Right renal cortex interstitium (tissue), 3 donors: ENCODE results near the gene PIP5K1C. TPM values are rescaled to one million over a fixed set of nuclear protein-coding genes. Genes with fewer than 3 reads are reported as not detected.

Source experiments
- DNase-seq, 3 donors: peaks; one replicate each; pipeline ENCODE4 v3.0.0-alpha.2; 2013; ENCODE audit warnings: low read depth in 3 of 3, low spot score in 2 of 3
- polyA plus RNA-seq, 3 donors: library from polyadenylated mRNA; unstranded; fragments of 120-200 nt; gene quantifications; one replicate each; pipeline ENCODE4 v1.2.1, GENCODE V29; 2013; ENCODE audit not compliant: insufficient read length in 3 of 3

PIP5K1C gene, protein sequence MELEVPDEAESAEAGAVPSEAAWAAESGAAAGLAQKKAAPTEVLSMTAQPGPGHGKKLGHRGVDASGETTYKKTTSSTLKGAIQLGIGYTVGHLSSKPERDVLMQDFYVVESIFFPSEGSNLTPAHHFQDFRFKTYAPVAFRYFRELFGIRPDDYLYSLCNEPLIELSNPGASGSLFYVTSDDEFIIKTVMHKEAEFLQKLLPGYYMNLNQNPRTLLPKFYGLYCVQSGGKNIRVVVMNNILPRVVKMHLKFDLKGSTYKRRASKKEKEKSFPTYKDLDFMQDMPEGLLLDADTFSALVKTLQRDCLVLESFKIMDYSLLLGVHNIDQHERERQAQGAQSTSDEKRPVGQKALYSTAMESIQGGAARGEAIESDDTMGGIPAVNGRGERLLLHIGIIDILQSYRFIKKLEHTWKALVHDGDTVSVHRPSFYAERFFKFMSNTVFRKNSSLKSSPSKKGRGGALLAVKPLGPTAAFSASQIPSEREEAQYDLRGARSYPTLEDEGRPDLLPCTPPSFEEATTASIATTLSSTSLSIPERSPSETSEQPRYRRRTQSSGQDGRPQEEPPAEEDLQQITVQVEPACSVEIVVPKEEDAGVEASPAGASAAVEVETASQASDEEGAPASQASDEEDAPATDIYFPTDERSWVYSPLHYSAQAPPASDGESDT
- polyA plus RNA-seq, result 10 to 100 TPM; 16.9 to 19.5 (median 19.3) TPM

DNA sequence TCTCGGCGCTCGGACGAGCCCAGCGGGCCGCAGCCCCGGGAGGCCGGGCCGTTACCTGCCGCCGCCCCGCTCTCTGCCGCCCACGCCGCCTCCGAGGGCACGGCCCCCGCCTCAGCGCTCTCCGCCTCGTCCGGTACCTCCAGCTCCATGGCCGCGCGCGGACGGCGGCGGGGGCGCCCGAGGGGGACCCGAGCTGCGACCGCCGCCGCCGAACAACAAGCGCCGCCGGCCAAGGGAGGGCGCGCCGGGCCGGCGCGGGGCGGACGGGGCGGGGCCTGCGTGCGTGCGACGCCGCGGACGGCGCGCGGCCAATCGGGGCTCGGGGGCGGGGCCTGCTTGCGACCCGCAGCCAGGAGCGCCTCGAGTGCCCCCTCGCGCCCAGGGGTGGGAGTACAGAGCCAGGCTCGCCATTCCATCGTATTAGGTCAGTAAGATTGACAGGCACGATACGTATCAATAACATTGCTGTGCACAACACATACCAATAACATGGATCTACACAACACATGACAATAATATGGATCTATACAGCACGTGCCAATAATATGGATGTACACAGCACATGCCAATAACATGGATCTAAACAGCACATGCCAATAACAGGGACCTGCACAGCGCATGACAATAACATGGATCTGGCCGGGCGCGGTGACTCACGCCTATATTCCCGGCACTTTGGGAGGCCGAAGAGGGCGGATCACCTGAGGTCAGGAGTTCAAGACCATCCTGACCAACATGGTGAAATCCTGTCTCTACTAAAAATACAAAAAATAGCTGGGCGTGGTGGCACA is at the start of gene PIP5K1C:
PIP5K1C (minus strand) TSS at position 227 of the 791 bp plus-strand sequence; CDS start at position 149, 78 bp downstream.
- peak in 1 of 3 donors; percentile 78 for DNase-seq

DNA sequence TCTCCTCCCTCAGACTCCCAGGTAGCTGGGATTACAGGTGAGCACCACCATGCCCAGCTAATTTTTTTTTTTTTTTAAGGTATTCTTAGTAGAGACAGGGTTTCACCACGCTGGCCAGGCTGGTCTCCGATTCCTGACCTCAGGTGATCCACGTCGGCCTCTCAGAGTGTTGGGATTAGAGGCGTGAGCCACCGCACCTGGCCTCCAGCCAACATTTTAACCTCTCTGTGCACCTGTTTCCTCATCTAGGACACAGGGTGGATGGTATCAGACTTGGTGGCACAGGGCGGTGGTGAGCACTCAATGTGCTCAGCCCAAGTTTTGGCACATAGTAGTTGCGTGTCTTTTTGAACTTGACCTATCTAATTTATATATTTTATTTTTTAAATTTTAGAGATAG is 48.7 kb upstream of the PIP5K1C start:
- DNase-seq, result no peak

DNA sequence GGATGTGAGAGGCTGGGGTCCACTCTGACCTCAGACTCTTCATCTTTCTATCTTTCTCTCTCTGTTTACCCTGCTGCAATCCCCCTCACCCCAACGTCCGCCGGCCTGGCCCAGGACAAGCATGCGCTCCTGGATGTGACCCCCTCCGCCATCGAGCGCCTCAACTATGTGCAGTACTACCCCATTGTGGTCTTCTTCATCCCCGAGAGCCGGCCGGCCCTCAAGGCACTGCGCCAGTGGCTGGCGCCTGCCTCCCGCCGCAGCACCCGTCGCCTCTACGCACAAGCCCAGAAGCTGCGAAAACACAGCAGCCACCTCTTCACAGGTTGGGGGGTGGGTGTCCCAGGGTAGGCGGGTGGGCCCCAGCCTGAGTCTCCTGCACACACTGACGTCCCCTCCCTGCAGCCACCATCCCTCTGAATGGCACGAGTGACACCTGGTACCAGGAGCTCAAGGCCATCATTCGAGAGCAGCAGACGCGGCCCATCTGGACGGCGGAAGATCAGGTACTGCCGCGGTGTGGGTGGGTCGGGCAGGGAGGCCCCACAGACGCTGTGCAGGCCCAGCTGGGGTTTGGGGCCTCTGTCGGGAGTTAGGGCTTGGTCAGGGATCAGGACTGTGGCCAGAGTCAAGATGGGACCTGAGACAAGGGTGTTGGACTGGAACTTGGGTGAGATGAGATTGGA is 46.2 kb upstream of the PIP5K1C start:
- DNase-seq, result no peak

DNA sequence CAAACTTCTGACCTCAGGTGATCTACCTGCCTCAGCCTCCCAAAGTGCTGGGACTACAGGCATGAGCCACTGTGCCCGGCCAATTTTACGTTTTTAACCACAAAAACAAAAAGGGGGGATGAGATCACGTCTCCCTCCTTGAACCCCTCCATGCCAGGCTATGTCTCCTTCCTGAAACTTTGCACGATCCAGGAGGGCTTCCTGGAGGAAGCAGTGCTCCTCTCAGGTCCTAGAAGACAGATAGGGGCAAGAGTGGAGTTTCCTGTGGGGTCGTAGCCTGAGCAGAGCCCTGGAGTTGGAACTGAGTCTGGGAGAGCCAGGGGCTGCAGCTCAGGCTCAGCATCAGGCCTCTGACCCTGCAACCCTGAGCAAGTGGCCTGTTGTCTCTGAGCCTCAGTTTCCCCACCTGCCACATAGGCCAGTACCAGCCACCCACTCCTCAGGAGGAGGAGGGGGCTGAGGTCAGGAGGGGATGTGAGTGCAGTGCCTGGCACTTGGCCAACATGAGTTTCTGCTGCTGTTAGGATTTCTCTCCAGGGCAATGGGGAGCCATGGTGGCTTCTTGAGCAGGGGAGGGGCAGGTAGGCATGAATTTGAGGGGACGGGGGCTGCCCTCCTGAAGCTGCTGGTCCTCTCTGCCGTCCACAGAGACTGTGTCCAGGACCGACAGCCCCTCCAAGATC is 45.2 kb upstream of the PIP5K1C start:
- no peak for DNase-seq

DNA sequence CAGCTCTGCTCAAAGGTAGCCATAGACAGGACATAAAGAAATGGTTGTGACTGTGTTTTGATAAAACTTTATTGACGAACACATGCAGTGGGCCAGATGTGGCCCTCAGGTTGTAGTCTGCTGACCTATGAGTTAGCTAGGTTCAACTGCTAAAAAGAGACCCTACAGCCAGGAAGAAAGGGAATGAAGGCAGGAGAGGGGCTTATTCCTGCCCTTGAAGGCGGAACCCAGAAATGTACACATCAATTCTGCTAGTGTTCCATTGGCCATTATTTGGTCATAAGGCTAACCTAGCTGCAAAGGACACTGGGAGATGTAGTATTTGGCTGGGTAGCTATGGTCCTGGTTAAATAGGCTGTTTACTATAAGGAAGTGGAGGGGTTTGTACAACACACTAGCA is 43.2 kb upstream of the PIP5K1C start:
- DNase-seq, result no peak

DNA sequence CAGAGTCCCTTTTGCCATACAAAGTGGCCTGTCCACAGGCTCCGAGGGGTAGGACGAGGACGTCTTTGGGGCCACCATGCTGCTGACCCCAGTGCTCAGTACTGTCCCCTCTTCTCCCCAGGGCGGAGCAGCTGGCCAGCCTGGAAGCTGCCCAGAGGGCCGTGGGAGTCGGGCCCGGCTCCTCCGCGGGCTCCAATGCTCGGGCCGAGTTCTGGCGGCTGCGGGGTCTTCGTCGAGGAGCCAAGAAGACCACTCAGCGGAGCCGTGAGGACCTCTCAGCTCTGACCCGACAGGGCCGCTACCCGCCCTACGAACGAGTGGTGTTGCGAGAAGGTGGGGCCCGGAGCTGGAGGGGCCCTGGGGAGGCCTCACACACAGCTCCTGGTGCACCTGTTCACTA is 40.2 kb upstream of the PIP5K1C start:
- no peak for DNase-seq

DNA sequence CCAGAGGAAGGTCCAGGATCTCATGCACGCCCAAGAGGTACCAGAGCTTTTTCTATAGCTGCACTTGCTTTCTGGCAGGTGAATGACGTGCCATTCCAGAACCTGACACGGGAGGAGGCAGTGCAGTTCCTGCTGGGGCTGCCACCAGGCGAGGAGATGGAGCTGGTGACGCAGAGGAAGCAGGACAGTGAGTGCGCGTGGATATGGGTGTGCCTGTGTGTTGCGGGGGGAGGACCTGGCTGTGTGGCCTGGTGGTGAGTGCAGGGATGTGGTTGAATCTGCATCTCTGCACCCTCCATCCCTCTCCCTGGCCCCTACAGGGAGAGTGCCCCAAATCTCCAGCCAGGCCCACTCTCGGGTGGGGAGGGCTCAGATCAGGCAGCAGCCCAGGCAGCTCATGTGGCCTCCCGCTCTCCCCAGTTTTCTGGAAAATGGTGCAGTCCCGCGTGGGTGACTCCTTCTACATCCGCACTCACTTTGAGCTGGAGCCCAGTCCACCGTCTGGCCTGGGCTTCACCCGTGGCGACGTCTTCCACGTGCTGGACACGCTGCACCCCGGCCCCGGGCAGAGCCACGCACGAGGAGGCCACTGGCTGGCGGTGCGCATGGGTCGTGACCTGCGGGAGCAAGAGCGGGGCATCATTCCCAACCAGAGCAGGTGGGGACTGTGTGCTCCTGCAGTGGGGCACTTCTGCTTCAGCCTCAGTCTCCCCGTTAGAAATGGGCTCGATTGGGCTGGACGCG is 38.4 kb upstream of the PIP5K1C start:
- no peak for DNase-seq

DNA sequence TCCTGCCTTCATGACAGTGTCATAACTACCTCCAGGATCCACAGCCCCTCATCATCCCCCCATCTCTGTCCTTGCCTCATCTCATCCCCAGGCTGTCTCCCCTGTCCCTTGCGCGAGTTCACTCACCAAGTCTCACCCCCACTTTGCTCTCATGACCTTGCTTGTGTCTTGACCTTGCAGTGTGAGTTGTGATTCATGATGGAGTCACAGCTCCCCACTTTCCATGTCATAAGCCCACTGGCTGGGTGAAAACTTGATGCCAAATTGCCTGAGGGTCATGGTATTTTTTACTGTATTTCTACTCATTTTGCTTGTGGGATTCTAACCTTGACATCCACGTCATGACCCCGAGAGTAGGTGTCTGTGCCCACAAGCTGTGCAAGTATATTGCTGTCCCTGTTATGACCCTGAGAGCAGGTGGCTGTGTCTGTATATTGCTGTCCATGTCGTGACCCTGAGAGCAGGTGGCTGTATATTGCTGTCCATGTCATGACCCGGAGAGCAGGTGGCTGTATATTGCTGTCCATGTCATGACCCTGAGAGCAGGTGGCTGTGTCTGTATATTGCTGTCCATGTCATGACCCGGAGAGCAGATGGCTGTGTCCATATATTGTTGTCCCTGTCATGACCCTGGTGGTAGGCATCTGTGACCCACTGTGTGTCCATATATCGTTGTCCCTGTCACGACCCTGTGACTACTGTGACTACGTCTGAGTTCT is 37.4 kb upstream of the PIP5K1C start:
- no peak for DNase-seq

DNA sequence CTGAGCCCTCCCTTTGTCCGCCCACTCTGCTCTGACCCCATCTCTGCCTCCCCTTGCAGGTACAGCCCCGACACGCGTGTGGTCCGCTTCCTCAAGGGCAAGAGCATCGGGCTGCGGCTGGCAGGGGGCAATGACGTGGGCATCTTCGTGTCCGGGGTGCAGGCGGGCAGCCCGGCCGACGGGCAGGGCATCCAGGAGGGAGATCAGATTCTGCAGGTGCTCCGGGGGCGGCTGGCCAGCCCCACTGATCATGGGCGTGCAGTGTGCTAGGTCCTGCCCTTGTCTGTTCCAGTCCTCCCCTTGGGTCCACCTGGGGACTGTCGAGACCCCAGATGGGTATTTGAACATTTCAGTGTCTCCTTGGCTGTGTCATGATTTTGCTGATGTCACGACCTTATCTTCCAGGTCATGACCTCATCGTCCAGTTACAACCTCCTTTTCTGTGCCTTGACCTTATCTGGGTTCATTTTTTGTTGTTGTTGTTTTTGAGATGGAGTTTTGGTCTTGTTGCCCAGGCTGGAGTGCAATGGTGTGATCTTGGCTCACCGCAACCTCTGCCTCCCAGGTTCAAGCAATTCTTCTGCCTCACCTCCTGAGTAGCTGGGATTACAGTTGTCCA is 35.9 kb upstream of the PIP5K1C start:
- no peak for DNase-seq

DNA sequence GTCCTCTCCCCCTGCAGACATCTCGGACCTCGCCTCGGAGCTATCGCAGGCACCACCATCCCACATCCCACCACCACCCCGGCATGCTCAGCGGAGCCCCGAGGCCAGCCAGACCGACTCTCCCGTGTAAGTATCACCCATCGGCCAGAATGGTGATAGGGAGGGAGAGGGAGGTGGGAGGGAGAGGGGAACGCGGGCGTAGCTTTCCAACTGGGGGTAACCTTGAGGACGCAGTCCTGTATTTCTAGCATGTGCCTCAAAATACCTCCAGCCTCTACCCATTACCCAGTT is 34.0 kb upstream of the PIP5K1C start:
- no peak for DNase-seq

DNA sequence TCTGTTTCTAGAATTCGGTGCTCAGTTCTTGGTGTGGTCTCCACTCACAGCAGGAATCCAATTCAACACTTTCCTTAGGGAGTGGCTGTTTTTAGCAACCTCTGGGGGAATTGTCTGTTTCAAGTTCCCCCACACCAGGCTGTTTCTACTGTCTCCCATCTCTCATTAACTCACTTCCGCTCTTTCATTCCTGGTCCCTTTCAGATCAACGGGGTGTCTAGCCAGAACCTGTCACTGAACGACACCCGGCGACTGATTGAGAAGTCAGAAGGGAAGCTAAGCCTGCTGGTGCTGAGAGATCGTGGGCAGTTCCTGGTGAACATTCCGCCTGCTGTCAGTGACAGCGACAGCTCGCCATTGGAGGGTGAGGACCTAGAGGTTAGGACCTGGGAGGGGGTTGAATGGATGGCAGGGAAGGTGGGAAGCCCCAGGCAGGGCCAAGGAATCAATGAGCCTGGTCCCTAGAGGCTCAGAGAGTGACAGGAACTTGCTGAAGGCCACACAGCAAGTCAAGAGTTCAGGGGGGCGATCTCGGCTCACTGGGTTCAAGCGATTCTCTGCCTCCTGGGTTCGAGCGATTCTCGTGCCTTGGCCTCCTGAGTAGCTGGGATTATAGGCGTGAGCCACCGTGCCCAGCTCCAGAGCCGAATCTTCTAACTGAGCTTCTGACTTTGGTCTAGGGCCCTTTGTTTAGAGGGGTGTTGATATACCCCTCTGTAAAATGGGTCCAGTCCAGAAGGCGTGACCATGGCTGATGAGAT is 33.5 kb upstream of the PIP5K1C start:
- no peak for DNase-seq

DNA sequence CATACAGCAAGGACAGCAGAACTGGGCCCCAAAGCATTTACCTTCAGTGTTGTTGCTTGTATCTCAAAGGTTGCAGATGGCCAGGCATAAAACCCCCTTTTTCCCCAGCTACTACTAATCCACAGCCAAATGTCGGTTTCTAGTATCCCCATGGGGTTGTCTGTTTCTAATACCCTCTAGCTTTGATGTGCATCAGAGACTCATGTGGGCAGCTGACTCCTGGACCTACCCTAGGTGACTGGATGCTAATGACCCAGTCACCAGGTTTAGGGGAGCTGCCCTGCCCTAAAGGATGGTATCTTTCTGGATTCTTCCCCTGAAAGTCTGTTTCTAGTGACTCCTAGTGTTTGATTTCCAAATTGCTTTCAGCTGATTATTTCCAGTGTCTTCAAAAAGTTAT is 31.8 kb upstream of the PIP5K1C start:
- no peak for DNase-seq

DNA sequence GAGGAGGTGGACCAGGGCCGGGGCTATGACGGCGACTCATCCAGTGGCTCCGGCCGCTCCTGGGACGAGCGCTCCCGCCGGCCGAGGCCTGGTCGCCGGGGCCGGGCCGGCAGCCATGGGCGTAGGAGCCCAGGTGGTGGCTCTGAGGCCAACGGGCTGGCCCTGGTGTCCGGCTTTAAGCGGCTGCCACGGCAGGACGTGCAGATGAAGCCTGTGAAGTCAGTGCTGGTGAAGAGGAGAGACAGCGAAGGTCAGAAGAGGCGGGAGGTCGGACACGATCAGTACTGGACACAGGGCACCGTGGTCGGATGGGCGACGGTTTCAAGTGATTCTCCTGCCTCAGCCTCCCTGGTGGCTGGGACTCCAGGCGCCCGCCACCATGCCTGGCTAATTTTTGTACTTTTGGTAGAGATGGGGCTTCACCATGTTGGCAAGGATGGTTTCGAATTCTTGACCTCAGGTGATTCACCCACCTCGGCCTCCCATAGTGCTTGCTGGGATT is 30.2 kb upstream of the PIP5K1C start:
- DNase-seq, result no peak

DNA sequence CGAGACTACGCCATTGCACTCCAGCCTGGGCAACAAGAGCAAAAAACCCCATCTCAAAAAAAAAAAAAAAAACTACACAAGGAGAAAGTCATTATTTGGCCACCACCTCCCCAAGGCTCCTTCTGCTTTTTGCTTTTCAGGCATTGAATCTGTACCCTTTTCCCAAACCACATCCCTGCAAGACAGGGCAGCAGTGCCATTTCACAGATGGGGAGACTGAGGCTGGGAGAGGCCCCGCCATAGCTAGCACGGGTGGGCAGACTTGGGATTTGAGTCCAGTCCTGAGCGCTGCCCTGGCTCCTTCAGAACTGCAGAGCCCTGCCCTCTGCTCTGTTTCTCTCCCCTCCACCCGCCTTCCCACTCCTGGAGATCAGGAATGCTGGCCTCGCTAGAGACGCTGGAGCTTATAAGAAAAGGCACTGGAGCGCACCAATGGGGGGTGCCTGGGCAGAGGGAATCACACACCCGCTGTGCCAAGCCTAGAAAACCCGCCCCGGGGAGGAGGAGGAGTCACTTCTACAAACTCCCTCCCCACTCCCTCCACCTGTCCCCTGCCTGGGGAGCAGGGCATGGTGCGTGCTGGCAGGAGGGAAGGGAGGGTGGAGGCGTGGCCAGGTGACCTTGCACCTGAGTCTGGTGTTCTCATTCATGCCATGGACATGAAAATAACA is 25.5 kb upstream of the PIP5K1C start:
- peak in 1 of 3 donors; percentile 63 for DNase-seq

DNA sequence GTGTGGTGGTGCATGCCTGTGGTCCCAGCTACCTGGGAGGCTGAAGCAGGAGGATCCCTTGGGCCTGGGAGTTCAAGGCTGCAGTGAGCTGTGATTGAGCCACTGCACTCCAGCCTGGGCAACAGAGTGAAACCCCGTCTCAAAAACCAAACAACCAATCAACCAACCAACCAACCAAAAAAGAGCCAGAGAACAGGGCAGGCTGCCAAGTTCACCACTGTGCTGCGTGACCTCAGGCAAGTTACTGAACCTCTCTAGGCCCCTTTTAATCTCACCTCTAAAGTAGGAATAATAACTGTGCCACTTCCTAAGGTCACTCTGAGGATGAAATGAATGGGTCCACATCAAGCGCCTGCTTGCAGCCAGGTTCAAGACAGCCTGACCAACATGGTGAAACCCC is 24.9 kb upstream of the PIP5K1C start:
- no peak for DNase-seq

DNA sequence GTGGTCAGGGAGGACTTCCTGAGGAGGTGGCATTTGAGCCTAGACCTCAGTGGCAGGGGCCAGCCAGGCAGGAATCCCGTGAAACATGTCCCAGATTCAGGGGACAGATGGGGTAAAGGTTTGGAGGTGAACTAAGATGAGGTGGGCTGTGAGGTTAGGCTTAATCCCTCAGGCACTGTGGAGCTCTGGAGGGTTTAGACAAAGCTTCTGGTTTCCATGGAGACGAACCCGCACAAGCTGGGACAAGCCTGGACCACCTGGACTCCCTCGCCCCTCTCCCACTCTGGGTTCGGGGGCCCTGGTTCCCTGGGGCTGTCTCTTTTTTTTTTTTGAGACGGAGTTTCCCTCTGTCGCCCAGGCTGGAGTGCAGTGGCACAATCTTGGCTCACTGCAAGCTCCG is 23.6 kb upstream of the PIP5K1C start:
- no peak for DNase-seq

DNA sequence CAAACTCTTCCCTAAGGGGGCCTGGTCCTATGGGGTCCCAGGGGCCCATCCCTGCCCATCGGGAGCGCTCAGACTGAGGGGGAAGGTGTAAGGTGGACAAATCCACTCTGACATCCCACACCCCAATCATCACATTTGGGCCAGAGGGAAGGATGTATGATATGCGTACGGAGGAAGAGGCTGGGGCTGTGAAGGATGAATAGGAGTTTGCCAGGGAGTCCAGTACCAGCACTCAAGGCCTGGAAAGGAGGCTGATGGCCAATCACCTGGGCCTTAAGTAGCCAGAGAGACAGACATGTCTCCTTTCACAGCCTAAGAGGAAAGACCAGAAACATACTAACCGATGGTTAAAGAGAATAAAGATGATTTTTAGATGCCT is 22.8 kb upstream of the PIP5K1C start:
- DNase-seq, result no peak
